SK-N-SH (cell line): ENCODE results near the gene SLC30A3. TPM values are rescaled to one million over a fixed set of nuclear protein-coding genes. Genes with fewer than 3 reads are reported as not detected.
A peak's percentile ranks its signal among the peaks of the same experiment; 100 is the strongest.

Experiments used
- CTCF ChIA-PET: fragments of 300-600, 350-600 bp; formaldehyde crosslinking; extraction: SDS; loops from one replicate; lab custom pipeline; 2021; lab: Yijun Ruan, JAX
- POLR2A ChIA-PET: fragments of 350-600 bp; sonication (Branson Sonifier 250); formaldehyde crosslinking; extraction: SDS; loops from one replicate; lab custom pipeline; 2020; ENCODE audit warnings: antibody characterized with exemption, inconsistent platforms; lab: Yijun Ruan, JAX
- DNase-seq: peaks from one replicate; pipeline ENCODE4 v3.0.0; 2012
- H2AFZ ChIP-seq: fragments of 200-600 bp; sonication (generic); 2 replicates; pipeline ENCODE4 v1.8.1; 2016; ENCODE audit warnings: antibody characterized with exemption, mild to moderate bottlenecking, low read depth
- H3F3A ChIP-seq: fragments of 200-600 bp; sonication (generic); replicated peaks from 2 replicates; pipeline ENCODE3; 2016; ENCODE audit warnings: antibody characterized with exemption, mild to moderate bottlenecking; ENCODE audit not compliant: insufficient read depth
- H3K27ac ChIP-seq, 2 experiments: fragments of 200-500 bp in 1 of 2; fragments of 200-600 bp in 1 of 2; sonication (Bioruptor generic) in 1 of 2; sonication (generic), shearing (Covaris generic) in 1 of 2; 2 replicates each; pipeline versions ENCODE4 v1.5.1 to v1.6.1; 2014 to 2016; ENCODE audit warnings: low read depth in 2 of 2, inconsistent platforms in 1 of 2, low read length in 1 of 2, mild to moderate bottlenecking in 1 of 2, mixed read lengths in 1 of 2
- H3K27me3 ChIP-seq: fragments of 200-600 bp; sonication (generic), shearing (Covaris generic); 2 replicates; pipeline ENCODE4 v1.6.1; 2016; ENCODE audit warnings: mixed run types; ENCODE audit not compliant: insufficient read depth
- H3K36me3 ChIP-seq, 2 experiments: fragments of 200-500 bp in 1 of 2; fragments of 200-600 bp in 1 of 2; sonication (Bioruptor generic) in 1 of 2; sonication (generic) in 1 of 2; replicated peaks in 1 of 2; 2 replicates each; pipeline versions ENCODE3 to v1.5.1; 2014 to 2016; ENCODE audit warnings: low read length in 1 of 2, mild to moderate bottlenecking in 1 of 2; ENCODE audit not compliant: insufficient read depth in 2 of 2, control insufficient read depth in 1 of 2
- H3K4me1 ChIP-seq, 2 experiments: fragments of 200-500 bp in 1 of 2; fragments of 200-600 bp in 1 of 2; sonication (Bioruptor generic) in 1 of 2; sonication (generic), shearing (Covaris generic) in 1 of 2; 2 replicates each; pipeline versions ENCODE4 v1.5.1 to v1.6.1; 2014 to 2016; ENCODE audit warnings: low read depth in 1 of 2, low read length in 1 of 2, mixed run types in 1 of 2; ENCODE audit not compliant: insufficient read depth in 2 of 2, control insufficient read depth in 1 of 2
- H3K4me2 ChIP-seq: fragments of 200-600 bp; sonication (generic), shearing (Covaris generic); 2 replicates; pipeline ENCODE4 v1.6.1; 2017; ENCODE audit warnings: mixed run types
- H3K4me3 ChIP-seq, 2 experiments: fragments of 200-500 bp in 1 of 2; fragments of 200-600 bp in 1 of 2; sonication (Bioruptor generic) in 1 of 2; sonication (generic), shearing (Covaris generic) in 1 of 2; 2 replicates each; pipeline versions ENCODE4 v1.5.1 to v1.8.1; 2014 to 2016; ENCODE audit warnings: low read depth in 2 of 2, inconsistent platforms in 1 of 2, low read length in 1 of 2, mild to moderate bottlenecking in 1 of 2, mixed read lengths in 1 of 2, moderate library complexity in 1 of 2
- H3K79me2 ChIP-seq: fragments of 200-600 bp; sonication (generic); 2 replicates; pipeline ENCODE4 v1.8.1; 2017; ENCODE audit warnings: mild to moderate bottlenecking; ENCODE audit not compliant: insufficient read depth
- H3K9ac ChIP-seq: fragments of 200-600 bp; sonication (generic); 2 replicates; pipeline ENCODE4 v1.6.1; 2017; ENCODE audit warnings: mixed run types
- H3K9me2 ChIP-seq: fragments of 200-600 bp; sonication (generic); 2 replicates; pipeline ENCODE4 v1.6.1; 2017; ENCODE audit warnings: mixed run types
- H3K9me3 ChIP-seq: fragments of 200-600 bp; sonication (generic); 2 replicates; pipeline ENCODE4 v1.6.1; 2017; ENCODE audit warnings: mixed run types, mild to moderate bottlenecking, moderate library complexity
- H4K20me1 ChIP-seq: fragments of 200-600 bp; sonication (generic); 2 replicates; pipeline ENCODE4 v1.6.1; 2017; ENCODE audit warnings: mild to moderate bottlenecking, mixed run types; ENCODE audit not compliant: insufficient read depth
- CHD2 ChIP-seq: fragments of 150-350 bp; IDR thresholded peaks from 2 replicates; pipeline ENCODE4 v1.6.1; 2018; ENCODE audit warnings: low read length; ENCODE audit not compliant: partially characterized antibody
- ELF1 ChIP-seq: IDR thresholded peaks from 2 replicates; pipeline ENCODE4 v1.4.0; 2012
- FOSL2 ChIP-seq: IDR thresholded peaks from 2 replicates; pipeline ENCODE4 v1.4.0; 2012; ENCODE audit warnings: low read depth, mild to moderate bottlenecking, moderate library complexity, borderline replicate concordance
- FOXJ3 ChIP-seq: sonication (generic); formaldehyde crosslinking; IDR thresholded peaks from 2 replicates; pipeline ENCODE4 v1.5.1; 2020; ENCODE audit warnings: mild to moderate bottlenecking, missing genetic modification reagents
- FOXM1 ChIP-seq: IDR thresholded peaks from 2 replicates; pipeline ENCODE4 v1.4.0; 2012; ENCODE audit warnings: low read depth, mild to moderate bottlenecking
- GABPA ChIP-seq: IDR thresholded peaks from 2 replicates; pipeline ENCODE4 v1.4.0; 2012; ENCODE audit warnings: low read depth, mild to moderate bottlenecking
- GATA2 ChIP-seq: sonication (generic); formaldehyde crosslinking; IDR thresholded peaks from 2 replicates; pipeline ENCODE4 v1.5.0; 2020; ENCODE audit warnings: mild to moderate bottlenecking, missing genetic modification reagents
- MEF2A ChIP-seq: IDR thresholded peaks from 2 replicates; pipeline ENCODE4 v1.4.0; 2012; ENCODE audit warnings: low read depth, borderline replicate concordance
- NFIC ChIP-seq: IDR thresholded peaks from 2 replicates; pipeline ENCODE4 v1.4.0; 2012; ENCODE audit warnings: borderline replicate concordance
- NRF1 ChIP-seq: IDR thresholded peaks from 2 replicates; pipeline ENCODE4 v1.6.1; 2012; ENCODE audit warnings: low read depth, mild to moderate bottlenecking, low read length
- RAD21 ChIP-seq: IDR thresholded peaks from 2 replicates; pipeline ENCODE4 v1.6.1; 2012; ENCODE audit warnings: mild to moderate bottlenecking, low read length
- RXRA ChIP-seq: IDR thresholded peaks from 2 replicates; pipeline ENCODE4 v1.4.0; 2012; ENCODE audit warnings: low read depth, mild to moderate bottlenecking, borderline replicate concordance
- SIN3A ChIP-seq: IDR thresholded peaks from 2 replicates; pipeline ENCODE4 v1.6.1; 2012; ENCODE audit warnings: low read depth, mild to moderate bottlenecking, low read length, moderate library complexity, borderline replicate concordance
- SMC3 ChIP-seq: IDR thresholded peaks from 2 replicates; pipeline ENCODE4 v1.6.1; 2012; ENCODE audit warnings: low read depth, low read length, improper control_type of control experiment
- TAF1 ChIP-seq: IDR thresholded peaks from 2 replicates; pipeline ENCODE4 v1.6.1; 2012; ENCODE audit warnings: low read depth, mild to moderate bottlenecking, low read length, moderate library complexity, borderline replicate concordance
- TCF12 ChIP-seq: IDR thresholded peaks from 2 replicates; pipeline ENCODE4 v1.4.0; 2012
- TEAD4 ChIP-seq: IDR thresholded peaks from 2 replicates; pipeline ENCODE4 v1.4.0; 2012; ENCODE audit warnings: mild to moderate bottlenecking, borderline replicate concordance; ENCODE audit not compliant: insufficient read depth
- YY1 ChIP-seq: IDR thresholded peaks from 2 replicates; pipeline ENCODE4 v1.4.0; 2012; ENCODE audit warnings: low read depth, mild to moderate bottlenecking
- WGBS: methylation state at CpG from one replicate; pipeline ENCODE4 v1.1.6; 2017; ENCODE audit warnings: low lambda C conversion rate; 5-methylcytosine and 5-hydroxymethylcytosine counted together
- polyA plus RNA-seq, 3 experiments: library from polyadenylated mRNA; depleted of rRNA; stranded (reverse); fragments of >200 nt; gene quantifications; 2 replicates each; pipeline ENCODE4 v1.2.3, GENCODE V29; 2012
- TF ChIP-seq, protein P1 (sequence below): IDR thresholded peaks from 2 replicates; pipeline ENCODE4 v1.4.0; 2012; ENCODE audit warnings: low read depth
- TF ChIP-seq, protein P2 (sequence below): IDR thresholded peaks from 2 replicates; pipeline ENCODE4 v1.4.0; 2012; ENCODE audit warnings: low read depth, borderline replicate concordance
- TF ChIP-seq, protein P3 (sequence below): fragments of 200-600 bp; sonication (generic); IDR thresholded peaks from 2 replicates; pipeline ENCODE4 v1.6.1; 2017; ENCODE audit warnings: antibody characterized with exemption, mild to moderate bottlenecking, moderate library complexity
- TF ChIP-seq, protein P4 (sequence below): IDR thresholded peaks from 2 replicates; pipeline ENCODE4; 2012
- TF ChIP-seq, protein P5 (sequence below): IDR thresholded peaks from 2 replicates; pipeline ENCODE4 v1.6.1; 2012; ENCODE audit warnings: mild to moderate bottlenecking, low read depth, low read length, moderate library complexity

SLC30A3 gene
- polyA plus RNA-seq, 1 of the 3 experiments (the other 2 are of a cell fraction) = 1.1 TPM

DNA sequence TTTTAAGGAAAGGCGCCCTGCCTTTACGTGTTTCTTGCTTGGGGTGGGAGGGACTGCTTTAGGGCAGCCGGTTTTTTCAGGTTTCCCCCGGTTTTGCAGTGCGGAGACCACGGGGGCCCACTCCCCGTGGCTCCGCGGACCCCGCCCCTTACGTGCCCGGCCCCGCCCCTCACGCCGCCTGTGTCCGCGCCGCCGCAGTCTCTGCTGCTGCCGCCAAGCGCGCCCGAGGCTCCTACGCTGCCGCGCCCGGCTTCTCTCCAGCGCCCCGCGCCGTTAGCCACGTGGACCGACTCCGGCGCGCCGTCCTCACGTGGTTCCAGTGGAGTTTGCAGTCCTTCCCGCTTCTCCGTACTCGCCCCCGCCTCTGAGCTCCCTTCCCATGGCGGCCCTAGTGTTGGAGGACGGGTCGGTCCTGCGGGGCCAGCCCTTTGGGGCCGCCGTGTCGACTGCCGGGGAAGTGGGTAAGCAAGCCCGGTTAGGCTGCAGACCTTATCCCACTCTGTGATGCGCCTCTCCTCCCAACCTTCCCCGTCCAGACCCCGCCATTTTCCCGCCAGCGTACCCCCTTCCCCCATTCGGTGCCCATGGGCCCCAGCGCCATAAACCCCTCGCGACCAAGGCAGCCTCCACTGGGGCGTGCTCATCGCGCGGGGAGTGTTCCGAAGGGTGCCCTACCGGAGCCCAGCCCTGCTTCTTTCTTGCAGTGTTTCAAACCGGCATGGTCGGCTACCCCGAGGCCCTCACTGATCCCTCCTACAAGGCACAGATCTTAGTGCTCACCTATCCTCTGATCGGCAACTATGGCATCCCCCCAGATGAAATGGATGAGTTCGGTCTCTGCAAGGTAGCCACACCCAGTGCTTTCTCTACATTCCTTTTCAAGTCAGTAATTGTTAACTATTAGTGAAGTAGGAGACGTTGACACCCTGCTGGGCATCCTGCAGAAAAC lies 45.4 kb downstream of the SLC30A3 start, which contains the start of gene CAD:
CAD (plus strand) TSS at position 197 of the 949 bp plus-strand sequence; CDS start at position 380, 183 bp downstream.
- Histone ChIP-seq H3K4me1 (peaks cover 9 to 24% of the 10 kb centered on the region in 2 experiments; a peak in 3 of 4 replicates), H3K9ac (peak within 1 kb of the TSS; percentile 69), H3K79me2 (peaks cover 43% of the 10 kb centered on the region; the same call in 1 of the 2 replicates), H3K27ac (peak within 1 kb of the TSS; percentile 28 to 74), H3K27me3 (no peaks in the 10 kb centered on the region), H4K20me1 (no peaks in the 10 kb centered on the region), H3K4me3 (peak within 1 kb of the TSS; percentile 73 to 82), H3K36me3 (peaks cover 43 to 51% of the 10 kb centered on the region in 2 experiments), H3F3A (peaks cover 12% of the 10 kb centered on the region), H2AFZ (peak within 1 kb of the TSS; percentile 81), H3K9me3 (no peaks in the 10 kb centered on the region), H3K9me2 (no peaks in the 10 kb centered on the region), H3K4me2 (peak within 1 kb of the TSS; percentile 86)
- 1% methylated on average over 60 of the region's 72 CpGs for WGBS
- DNase-seq = peak; percentile 99
- ChIA-PET CTCF (interaction anchor here (0.6 to 1.5 kb wide), 9 partner anchors 9 to 118 kb away, joined by 3 to 7 read pairs (median 3); no protein-coding TSS in a partner anchor), POLR2A (interaction anchor here (1.5 kb wide), 1 partner anchor 13 kb away, joined by 4 read pairs; no protein-coding TSS in a partner anchor)
- TF ChIP-seq SIN3A = peak; percentile 96
- no peak for TF ChIP-seq TCF12
- TF ChIP-seq NRF1 = peak; percentile 48; the same call in 1 of the 2 replicates
- peak; percentile 73 for TF ChIP-seq YY1
- TF ChIP-seq, protein P1, sequence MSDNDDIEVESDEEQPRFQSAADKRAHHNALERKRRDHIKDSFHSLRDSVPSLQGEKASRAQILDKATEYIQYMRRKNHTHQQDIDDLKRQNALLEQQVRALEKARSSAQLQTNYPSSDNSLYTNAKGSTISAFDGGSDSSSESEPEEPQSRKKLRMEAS = peak; percentile 100
- TF ChIP-seq SMC3 = no peak
- TF ChIP-seq FOXM1 = no peak
- TF ChIP-seq, protein P2, sequence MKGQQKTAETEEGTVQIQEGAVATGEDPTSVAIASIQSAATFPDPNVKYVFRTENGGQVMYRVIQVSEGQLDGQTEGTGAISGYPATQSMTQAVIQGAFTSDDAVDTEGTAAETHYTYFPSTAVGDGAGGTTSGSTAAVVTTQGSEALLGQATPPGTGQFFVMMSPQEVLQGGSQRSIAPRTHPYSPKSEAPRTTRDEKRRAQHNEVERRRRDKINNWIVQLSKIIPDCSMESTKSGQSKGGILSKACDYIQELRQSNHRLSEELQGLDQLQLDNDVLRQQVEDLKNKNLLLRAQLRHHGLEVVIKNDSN = peak; percentile 91
- TF ChIP-seq RXRA = no peak
- TF ChIP-seq TAF1 = peak; percentile 52; the same call in 1 of the 2 replicates
- TF ChIP-seq, protein P3, sequence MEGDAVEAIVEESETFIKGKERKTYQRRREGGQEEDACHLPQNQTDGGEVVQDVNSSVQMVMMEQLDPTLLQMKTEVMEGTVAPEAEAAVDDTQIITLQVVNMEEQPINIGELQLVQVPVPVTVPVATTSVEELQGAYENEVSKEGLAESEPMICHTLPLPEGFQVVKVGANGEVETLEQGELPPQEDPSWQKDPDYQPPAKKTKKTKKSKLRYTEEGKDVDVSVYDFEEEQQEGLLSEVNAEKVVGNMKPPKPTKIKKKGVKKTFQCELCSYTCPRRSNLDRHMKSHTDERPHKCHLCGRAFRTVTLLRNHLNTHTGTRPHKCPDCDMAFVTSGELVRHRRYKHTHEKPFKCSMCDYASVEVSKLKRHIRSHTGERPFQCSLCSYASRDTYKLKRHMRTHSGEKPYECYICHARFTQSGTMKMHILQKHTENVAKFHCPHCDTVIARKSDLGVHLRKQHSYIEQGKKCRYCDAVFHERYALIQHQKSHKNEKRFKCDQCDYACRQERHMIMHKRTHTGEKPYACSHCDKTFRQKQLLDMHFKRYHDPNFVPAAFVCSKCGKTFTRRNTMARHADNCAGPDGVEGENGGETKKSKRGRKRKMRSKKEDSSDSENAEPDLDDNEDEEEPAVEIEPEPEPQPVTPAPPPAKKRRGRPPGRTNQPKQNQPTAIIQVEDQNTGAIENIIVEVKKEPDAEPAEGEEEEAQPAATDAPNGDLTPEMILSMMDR = peak; percentile 21
- 0 out of 2 replicates have a peak, but pooled peaks have one; percentile 29 for TF ChIP-seq TEAD4
- TF ChIP-seq GABPA = no peak
- no peak for TF ChIP-seq RAD21
- no peak for TF ChIP-seq MEF2A
- TF ChIP-seq, protein P4, sequence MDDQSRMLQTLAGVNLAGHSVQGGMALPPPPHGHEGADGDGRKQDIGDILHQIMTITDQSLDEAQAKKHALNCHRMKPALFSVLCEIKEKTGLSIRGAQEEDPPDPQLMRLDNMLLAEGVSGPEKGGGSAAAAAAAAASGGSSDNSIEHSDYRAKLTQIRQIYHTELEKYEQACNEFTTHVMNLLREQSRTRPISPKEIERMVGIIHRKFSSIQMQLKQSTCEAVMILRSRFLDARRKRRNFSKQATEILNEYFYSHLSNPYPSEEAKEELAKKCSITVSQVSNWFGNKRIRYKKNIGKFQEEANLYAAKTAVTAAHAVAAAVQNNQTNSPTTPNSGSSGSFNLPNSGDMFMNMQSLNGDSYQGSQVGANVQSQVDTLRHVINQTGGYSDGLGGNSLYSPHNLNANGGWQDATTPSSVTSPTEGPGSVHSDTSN = peak; percentile 53; the same call in 1 of the 2 replicates
- no peak for TF ChIP-seq GATA2 (CRISPR knock-in tag)
- 0 out of 2 replicates have a peak, but pooled peaks have one; percentile 35 for TF ChIP-seq FOXJ3
- no peak for TF ChIP-seq ELF1
- no peak for TF ChIP-seq FOSL2
- TF ChIP-seq NFIC = no peak
- TF ChIP-seq, protein P5, sequence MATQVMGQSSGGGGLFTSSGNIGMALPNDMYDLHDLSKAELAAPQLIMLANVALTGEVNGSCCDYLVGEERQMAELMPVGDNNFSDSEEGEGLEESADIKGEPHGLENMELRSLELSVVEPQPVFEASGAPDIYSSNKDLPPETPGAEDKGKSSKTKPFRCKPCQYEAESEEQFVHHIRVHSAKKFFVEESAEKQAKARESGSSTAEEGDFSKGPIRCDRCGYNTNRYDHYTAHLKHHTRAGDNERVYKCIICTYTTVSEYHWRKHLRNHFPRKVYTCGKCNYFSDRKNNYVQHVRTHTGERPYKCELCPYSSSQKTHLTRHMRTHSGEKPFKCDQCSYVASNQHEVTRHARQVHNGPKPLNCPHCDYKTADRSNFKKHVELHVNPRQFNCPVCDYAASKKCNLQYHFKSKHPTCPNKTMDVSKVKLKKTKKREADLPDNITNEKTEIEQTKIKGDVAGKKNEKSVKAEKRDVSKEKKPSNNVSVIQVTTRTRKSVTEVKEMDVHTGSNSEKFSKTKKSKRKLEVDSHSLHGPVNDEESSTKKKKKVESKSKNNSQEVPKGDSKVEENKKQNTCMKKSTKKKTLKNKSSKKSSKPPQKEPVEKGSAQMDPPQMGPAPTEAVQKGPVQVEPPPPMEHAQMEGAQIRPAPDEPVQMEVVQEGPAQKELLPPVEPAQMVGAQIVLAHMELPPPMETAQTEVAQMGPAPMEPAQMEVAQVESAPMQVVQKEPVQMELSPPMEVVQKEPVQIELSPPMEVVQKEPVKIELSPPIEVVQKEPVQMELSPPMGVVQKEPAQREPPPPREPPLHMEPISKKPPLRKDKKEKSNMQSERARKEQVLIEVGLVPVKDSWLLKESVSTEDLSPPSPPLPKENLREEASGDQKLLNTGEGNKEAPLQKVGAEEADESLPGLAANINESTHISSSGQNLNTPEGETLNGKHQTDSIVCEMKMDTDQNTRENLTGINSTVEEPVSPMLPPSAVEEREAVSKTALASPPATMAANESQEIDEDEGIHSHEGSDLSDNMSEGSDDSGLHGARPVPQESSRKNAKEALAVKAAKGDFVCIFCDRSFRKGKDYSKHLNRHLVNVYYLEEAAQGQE = peak; percentile 43; the same call in 1 of the 2 replicates
- TF ChIP-seq CHD2 = peak; percentile 57
